Endothelial cell of umbilical vein (primary cell): ENCODE results near the gene ADAM23. TPM values are rescaled to one million over a fixed set of nuclear protein-coding genes. Genes with fewer than 3 reads are reported as not detected.

Experiments
- BruUV-seq: library from RNA; stranded (reverse); fragments of 400-500 nt; replicated peaks from 2 replicates; lab custom pipeline; 2021; lab: Mats Ljungman, UMichigan
- CTCF ChIA-PET: fragments of 300-600, 350-600 bp; sonication (Branson Sonifier 250); formaldehyde crosslinking; loops from one replicate; lab custom pipeline; 2021; ENCODE audit warnings: antibody characterized with exemption, inconsistent platforms; lab: Charles Lee
- POLR2A ChIA-PET: fragments of 300-600, 350-600 bp; sonication (Branson Sonifier 250); formaldehyde crosslinking; loops from one replicate; lab custom pipeline; 2021; ENCODE audit warnings: antibody characterized with exemption, inconsistent platforms; lab: Charles Lee
- DNase-seq: peaks from one replicate; pipeline ENCODE4 v3.0.0-alpha.2; 2011; ENCODE audit warnings: low read depth, low spot score
- FAIRE-seq: peaks from 2 replicates; lab custom pipeline; 2011; peaks lifted over from hg19 to GRCh38; lab: Jason Lieb, UNC
- H2AFZ ChIP-seq: 2 replicates; pipeline ENCODE4 v1.6.0; 2012; ENCODE audit warnings: low read depth, low read length, control low read depth, inconsistent platforms
- H3K27ac ChIP-seq: 2 replicates; pipeline ENCODE4 v1.5.1; 2011; ENCODE audit warnings: low read depth, mild to moderate bottlenecking, control low read depth, low read length, moderate library complexity; ENCODE audit not compliant: insufficient read depth
- H3K27me3 ChIP-seq, 2 experiments: 2 replicates each; pipeline versions ENCODE4 v1.6.0 to v1.6.1; 2011; ENCODE audit warnings: low read length in 2 of 2, mixed read lengths in 1 of 2; ENCODE audit not compliant: control insufficient read depth in 2 of 2, insufficient read depth in 2 of 2
- H3K36me3 ChIP-seq, 2 experiments: 2 replicates in 1 of 2; 3 replicates in 1 of 2; pipeline ENCODE4 v1.5.1; 2011; ENCODE audit warnings: low read length in 2 of 2, mild to moderate bottlenecking in 1 of 2, moderate library complexity in 1 of 2; ENCODE audit not compliant: control insufficient read depth in 2 of 2, insufficient read depth in 2 of 2; ENCODE audit errors: extremely low read depth in 1 of 2
- H3K4me1 ChIP-seq: 3 replicates; pipeline ENCODE4 v1.5.1; 2011; ENCODE audit warnings: mild to moderate bottlenecking, low read length; ENCODE audit not compliant: control insufficient read depth, insufficient read depth; ENCODE audit errors: extremely low read depth
- H3K4me2 ChIP-seq: 2 replicates; pipeline ENCODE4 v1.6.1; 2011; ENCODE audit warnings: low read length, control low read depth, mixed read lengths; ENCODE audit not compliant: insufficient read depth
- H3K4me3 ChIP-seq, 3 experiments: fragments of 200-600 bp in 1 of 3; sonication (generic), shearing (Covaris generic) in 1 of 3; replicated peaks in 1 of 3; 2 replicates each; pipeline ENCODE4 v1.5.1; 2011 to 2016; ENCODE audit warnings: control low read depth in 3 of 3, low read length in 3 of 3, mild to moderate bottlenecking in 2 of 3, inconsistent platforms in 1 of 3, low read depth in 1 of 3, moderate library complexity in 1 of 3; ENCODE audit not compliant: insufficient read depth in 1 of 3
- H3K79me2 ChIP-seq: 2 replicates; pipeline ENCODE4 v1.6.0; 2012; ENCODE audit warnings: low read length, inconsistent platforms; ENCODE audit not compliant: control insufficient read depth, insufficient read depth
- H3K9ac ChIP-seq: replicated peaks from 2 replicates; pipeline ENCODE3; 2011; ENCODE audit warnings: low read length, control low read depth; ENCODE audit not compliant: insufficient read depth; ENCODE audit errors: extremely low read depth
- H3K9me1 ChIP-seq: replicated peaks from 3 replicates; pipeline ENCODE4 v1.6.0; 2011; ENCODE audit warnings: mild to moderate bottlenecking, low read length; ENCODE audit not compliant: control insufficient read depth, insufficient read depth; ENCODE audit errors: extremely low read depth
- H3K9me3 ChIP-seq: replicated peaks from 2 replicates; pipeline ENCODE4 v1.5.1; 2012; ENCODE audit warnings: low read length, inconsistent platforms; ENCODE audit not compliant: control insufficient read depth, insufficient read depth
- H4K20me1 ChIP-seq: replicated peaks from 2 replicates; pipeline ENCODE3; 2011; ENCODE audit warnings: mild to moderate bottlenecking, low read length; ENCODE audit not compliant: control insufficient read depth, insufficient read depth; ENCODE audit errors: extremely low read depth
- CTCF ChIP-seq, 2 donors: IDR thresholded peaks; 1 replicate in 1 of 2; 2 replicates in 1 of 2; pipeline ENCODE4 v1.5.1; 2011; ENCODE audit warnings: low read length in 2 of 2, mild to moderate bottlenecking in 2 of 2, moderate library complexity in 2 of 2, control low read depth in 1 of 2, inconsistent platforms in 1 of 2, low read depth in 1 of 2; ENCODE audit not compliant: insufficient read depth in 1 of 2; ENCODE audit errors: extremely low read depth in 1 of 2
- EZH2 ChIP-seq: IDR thresholded peaks from 2 replicates; pipeline ENCODE4 v1.6.1; 2012; ENCODE audit warnings: borderline replicate concordance, low read depth, mild to moderate bottlenecking, moderate library complexity, low read length, inconsistent platforms; ENCODE audit not compliant: severe bottlenecking
- FOS ChIP-seq: IDR thresholded peaks from 2 replicates; pipeline ENCODE4 v1.6.1; 2011; ENCODE audit warnings: mild to moderate bottlenecking, low read length, moderate library complexity, borderline replicate concordance; ENCODE audit not compliant: insufficient read depth
- GATA2 ChIP-seq: IDR thresholded peaks from 2 replicates; pipeline ENCODE4 v1.7.0; 2011; ENCODE audit warnings: low read depth, mild to moderate bottlenecking, moderate library complexity, mixed read lengths, low read length; ENCODE audit not compliant: insufficient read length, insufficient read depth
- JUN ChIP-seq: IDR thresholded peaks from 2 replicates; pipeline ENCODE4 v1.6.1; 2011; ENCODE audit warnings: borderline replicate concordance, low read depth; ENCODE audit not compliant: insufficient read length, insufficient read depth
- MAX ChIP-seq: IDR thresholded peaks from 2 replicates; pipeline ENCODE4 v1.6.1; 2011; ENCODE audit not compliant: insufficient read depth, insufficient read length
- MYC ChIP-seq: IDR thresholded peaks from one replicate; pipeline ENCODE4 v1.6.1; 2011; ENCODE audit warnings: mild to moderate bottlenecking, low read depth, low read length
- POLR2A ChIP-seq: IDR thresholded peaks from 2 replicates; pipeline ENCODE4 v1.6.1; 2012; ENCODE audit warnings: low read depth, mild to moderate bottlenecking, control low read depth, low read length
- POLR2AphosphoS5 ChIP-seq: IDR thresholded peaks from 2 replicates; pipeline ENCODE4 v1.6.1; 2012; ENCODE audit warnings: low read depth, mild to moderate bottlenecking, control low read depth, low read length, moderate library complexity; ENCODE audit not compliant: insufficient read depth
- dilution Hi-C: fragments of 300-500 bp; cut with MboI; formaldehyde crosslinking; loops from one replicate; pipeline ENCODE4 v1.15.0; 2019; ENCODE audit warnings: low sequenced_read_pairs; ENCODE audit not compliant: extremely low pct_ligation_motif_present
- intact Hi-C: fragments of 100-400 bp; cut with micrococcal nuclease; formaldehyde crosslinking; loops from one replicate; pipeline ENCODE4 v1.10.0; 2022
- polyA plus RNA-seq, 4 experiments: library from polyadenylated mRNA; depleted of rRNA in 3 of 4; stranded (reverse) in 3 of 4; unstranded in 1 of 4; fragments of >200 nt; gene quantifications; 2 replicates each; pipeline versions ENCODE4 v1.2.1 to v1.2.3, GENCODE V29; 2011 to 2012; ENCODE audit warnings: missing spikeins in 1 of 4
- total RNA-seq: library from RNA; stranded (reverse); gene quantifications from 2 replicates; pipeline ENCODE4 v1.2.3, GENCODE V29; 2021

Gene ADAM23
- total and polyA plus RNA-seq, 2 donors (not counting 3 experiments of a cell fraction or from before 2014, with no cell fraction given): 20.6 to 38.5 TPM

- H3K79me2 ChIP-seq: no peaks in the 10 kb centered on the region
- no peaks in the 10 kb centered on the region for H3K9me3 ChIP-seq
- POLR2A ChIA-PET: no interaction called here
- intact Hi-C loops: no loop called here
- H3K36me3 ChIP-seq: no peaks in the 10 kb centered on the region
- no peak overlapping the region for H2AFZ ChIP-seq
- no peaks in the 10 kb centered on the region for H4K20me1 ChIP-seq
- no TSS peak for BruUV-seq
- peaks cover 8% of the 10 kb centered on the region for H3K4me1 ChIP-seq
- FAIRE-seq (peak; percentile 73), DNase-seq (peak; percentile 61)
- dilution Hi-C loops: no loop called here
- peak overlapping the region; percentile 1 for H3K27ac ChIP-seq
- H3K4me2 ChIP-seq: no peak overlapping the region
- no peak overlapping the region for H3K4me3 ChIP-seq
- H3K27me3 ChIP-seq: no peaks in the 10 kb centered on the region
- CTCF ChIA-PET: interaction anchor here (0.8 to 1.5 kb wide), 4 partner anchors 10 to 129 kb away, joined by 3 read pairs; no protein-coding TSS in a partner anchor
- no peak overlapping the region for H3K9ac ChIP-seq
- peak; percentile 58 for TF ChIP-seq JUN
- TF ChIP-seq MYC: no peak
- TF ChIP-seq POLR2AphosphoS5: peak; percentile 51
- peak; percentile 60 for TF ChIP-seq FOS
- no peaks in the 10 kb centered on the region for H3K9me1 ChIP-seq
Observed at GRCh38 chr2:206521612-206522011, 78.3 kb downstream of the ADAM23 start.

- no peaks in the 10 kb centered on the region for H4K20me1 ChIP-seq
- DNase-seq (no peak), FAIRE-seq (no peak)
- ChIA-PET CTCF (no interaction called here), POLR2A (no interaction called here)
- peaks cover 8% of the 10 kb centered on the region for H3K4me1 ChIP-seq
- no peak overlapping the region for H3K27ac ChIP-seq
- intact Hi-C loops (no loop called here), dilution Hi-C loops (no loop called here)
- no peaks in the 10 kb centered on the region for H3K9me1 ChIP-seq
- no peaks in the 10 kb centered on the region for H3K36me3 ChIP-seq
- H3K9ac ChIP-seq: no peak overlapping the region
- no peaks in the 10 kb centered on the region for H3K27me3 ChIP-seq
- H2AFZ ChIP-seq: no peak overlapping the region
- H3K4me3 ChIP-seq: no peak overlapping the region
- H3K79me2 ChIP-seq: no peaks in the 10 kb centered on the region
- TF ChIP-seq FOS (no peak), MYC (no peak), GATA2 (no peak), EZH2 (no peak), POLR2A (no peak), POLR2AphosphoS5 (no peak), CTCF (IDR thresholded peaks at IDR 0.05; ENCODE audit: extremely low read depth in 1 of 2, insufficient read depth in 1 of 2, low read depth in 1 of 2, low read length in 2 of 2) (no peak), MAX (no peak), JUN (no peak)
- no peak overlapping the region for H3K4me2 ChIP-seq
- BruUV-seq: no TSS peak
- H3K9me3 ChIP-seq: no peaks in the 10 kb centered on the region
Observed at GRCh38 chr2:206526416-206526815, 83.1 kb downstream of the ADAM23 start.
